Loucy (cell line): ENCODE results near the gene PSME3.

Experiments
- H2AFZ ChIP-seq: fragments of 200-600 bp; sonication (generic); 2 replicates; pipeline ENCODE4 v1.6.0; 2016; ENCODE audit warnings: antibody characterized with exemption, mild to moderate bottlenecking, low read length, moderate library complexity
- H3F3A ChIP-seq: fragments of 200-600 bp; 2 replicates; pipeline ENCODE4 v1.6.0; 2016; ENCODE audit warnings: antibody characterized with exemption, low read depth, mild to moderate bottlenecking
- H3K27me3 ChIP-seq: fragments of 200-600 bp; sonication (generic); 2 replicates; pipeline ENCODE4 v1.6.1; 2014; ENCODE audit warnings: low read length, mild to moderate bottlenecking; ENCODE audit not compliant: insufficient read depth, poor library complexity, severe bottlenecking
- H3K36me3 ChIP-seq: fragments of 200-600 bp; sonication (generic); 2 replicates; pipeline ENCODE4 v1.6.1; 2016; ENCODE audit warnings: low read length; ENCODE audit not compliant: insufficient read depth
- H3K4me1 ChIP-seq: fragments of 200-600 bp; sonication (generic); 2 replicates; pipeline ENCODE4 v1.5.1; 2014; ENCODE audit warnings: low read length, mild to moderate bottlenecking; ENCODE audit not compliant: insufficient read depth, poor library complexity, severe bottlenecking
- H3K4me2 ChIP-seq: fragments of 200-600 bp; sonication (generic); 2 replicates; pipeline ENCODE4 v1.6.0; 2014; ENCODE audit warnings: antibody characterized with exemption, low read length, low read depth, mild to moderate bottlenecking; ENCODE audit not compliant: poor library complexity, severe bottlenecking
- H3K4me3 ChIP-seq: fragments of 200-600 bp; sonication (generic); 2 replicates; pipeline ENCODE4 v1.5.1; 2014; ENCODE audit warnings: low read length, mild to moderate bottlenecking, mixed read lengths; ENCODE audit not compliant: poor library complexity, severe bottlenecking
- H3K79me2 ChIP-seq: fragments of 200-600 bp; sonication (generic); 2 replicates; pipeline ENCODE4 v1.6.1; 2014; ENCODE audit warnings: low read length; ENCODE audit not compliant: insufficient read depth
- H3K9ac ChIP-seq: fragments of 200-600 bp; sonication (generic); 2 replicates; pipeline ENCODE4 v1.6.0; 2014; ENCODE audit warnings: mild to moderate bottlenecking, low read depth, low read length, moderate library complexity; ENCODE audit not compliant: poor library complexity, severe bottlenecking
- H3K9me2 ChIP-seq: fragments of 200-600 bp; sonication (generic); replicated peaks from 2 replicates; pipeline ENCODE4 v1.6.1; 2016; ENCODE audit warnings: low read depth, low read length, mixed read lengths
- H3K9me3 ChIP-seq: fragments of 200-600 bp; sonication (generic); 2 replicates; pipeline ENCODE4 v1.6.1; 2014; ENCODE audit warnings: mild to moderate bottlenecking, antibody characterized with exemption, low read length, low read depth; ENCODE audit not compliant: insufficient read depth
- H4K20me1 ChIP-seq: fragments of 200-600 bp; sonication (generic); 2 replicates; pipeline ENCODE4 v1.6.0; 2014; ENCODE audit warnings: antibody characterized with exemption, low read length, mild to moderate bottlenecking; ENCODE audit not compliant: insufficient read depth, poor library complexity, severe bottlenecking
- CTCF ChIP-seq: fragments of 200-600 bp; sonication (generic); conservative IDR thresholded peaks from 2 replicates; pipeline ENCODE4 v1.5.1; 2014; ENCODE audit warnings: mild to moderate bottlenecking, antibody characterized with exemption, low read length
- EZH2phosphoT487 ChIP-seq: fragments of 200-600 bp; IDR thresholded peaks from 2 replicates; pipeline ENCODE4 v1.6.1; 2018; ENCODE audit warnings: antibody characterized with exemption, mild to moderate bottlenecking, moderate library complexity, borderline replicate concordance

PSME3 gene

GRCh38 chr17:42857389-42857788 is 24.2 kb downstream of the PSME3 start:
- H3K27me3 ChIP-seq: no peaks in the 10 kb centered on the region
- H3K4me2 ChIP-seq: no peak overlapping the region
- no peak overlapping the region for H3K9ac ChIP-seq
- no peaks in the 10 kb centered on the region for H3K9me2 ChIP-seq
- no peaks in the 10 kb centered on the region for H3F3A ChIP-seq
- no peaks in the 10 kb centered on the region for H3K79me2 ChIP-seq
- no peak overlapping the region for H3K4me3 ChIP-seq
- no peaks in the 10 kb centered on the region for H3K36me3 ChIP-seq
- no peaks in the 10 kb centered on the region for H3K4me1 ChIP-seq
- no peaks in the 10 kb centered on the region for H4K20me1 ChIP-seq
- H2AFZ ChIP-seq: no peak overlapping the region
- H3K9me3 ChIP-seq: no peaks in the 10 kb centered on the region
- TF ChIP-seq CTCF (no peak), EZH2phosphoT487 (no peak)

GRCh38 chr17:42865638-42866094 is 32.5 kb downstream of the PSME3 start:
- H2AFZ ChIP-seq: no peak overlapping the region
- no peaks in the 10 kb centered on the region for H3K27me3 ChIP-seq
- H3K4me2 ChIP-seq: no peak overlapping the region
- H3F3A ChIP-seq: no peaks in the 10 kb centered on the region
- H3K9me2 ChIP-seq: no peaks in the 10 kb centered on the region
- no peaks in the 10 kb centered on the region for H4K20me1 ChIP-seq
- H3K9me3 ChIP-seq: no peaks in the 10 kb centered on the region
- H3K36me3 ChIP-seq: no peaks in the 10 kb centered on the region
- H3K79me2 ChIP-seq: no peaks in the 10 kb centered on the region
- no peak for TF ChIP-seq CTCF
- no peak for TF ChIP-seq EZH2phosphoT487
- no peaks in the 10 kb centered on the region for H3K4me1 ChIP-seq
- no peak overlapping the region for H3K9ac ChIP-seq
- H3K4me3 ChIP-seq: no peak overlapping the region

GRCh38 chr17:42866216-42866615 is 33.0 kb downstream of the PSME3 start:
- H3K4me1 ChIP-seq: no peaks in the 10 kb centered on the region
- H4K20me1 ChIP-seq: no peaks in the 10 kb centered on the region
- H3K9me2 ChIP-seq: no peaks in the 10 kb centered on the region
- no peak overlapping the region for H2AFZ ChIP-seq
- no peak overlapping the region for H3K9ac ChIP-seq
- no peak overlapping the region for H3K4me3 ChIP-seq
- no peaks in the 10 kb centered on the region for H3K79me2 ChIP-seq
- no peaks in the 10 kb centered on the region for H3K27me3 ChIP-seq
- H3F3A ChIP-seq: no peaks in the 10 kb centered on the region
- H3K36me3 ChIP-seq: no peaks in the 10 kb centered on the region
- no peaks in the 10 kb centered on the region for H3K9me3 ChIP-seq
- H3K4me2 ChIP-seq: no peak overlapping the region
- no peak for TF ChIP-seq CTCF
- TF ChIP-seq EZH2phosphoT487: no peak
